NCI-H82 treated with DMSO at 0.1 percent for 48 hours (cell line): ENCODE results near the gene USP37.

ENCODE experiments used
- DNase-seq: peaks from one replicate; lab custom pipeline; 2025; ENCODE audit not compliant: unreplicated experiment; lab: John Stamatoyannopoulos, UW

USP37 gene

GRCh38 chr2:218479595-218479994 lies 88.6 kb downstream of the USP37 start:
- DNase-seq = no peak

- DNase-seq = no peak
Measured at GRCh38 chr2:218478544-218478943, 89.6 kb downstream of the USP37 start.

GRCh38 chr2:218477247-218477646 lies 90.9 kb downstream of the USP37 start:
- no peak for DNase-seq

- no peak for DNase-seq
Measured at GRCh38 chr2:218476676-218477075, 91.5 kb downstream of the USP37 start.

- DNase-seq = no peak
Measured at GRCh38 chr2:218474527-218474926, 93.6 kb downstream of the USP37 start.

- DNase-seq = no peak
Measured at GRCh38 chr2:218472988-218473387, 95.2 kb downstream of the USP37 start.

GRCh38 chr2:218471982-218472381 lies 96.2 kb downstream of the USP37 start:
- DNase-seq = no peak

- DNase-seq = no peak
Measured at GRCh38 chr2:218471036-218471435, 97.1 kb downstream of the USP37 start.

- DNase-seq = no peak
Measured at GRCh38 chr2:218470448-218470847, 97.7 kb downstream of the USP37 start.

GRCh38 chr2:218465987-218466633 lies 102.0 kb downstream of the USP37 start:
- DNase-seq = no peak

- no peak for DNase-seq
Measured at GRCh38 chr2:218458598-218458997, 109.6 kb downstream of the USP37 start.

- DNase-seq = no peak
Measured at GRCh38 chr2:218456849-218457248, 111.3 kb downstream of the USP37 start.

GRCh38 chr2:218452079-218452478 lies 116.1 kb downstream of the USP37 start:
- no peak for DNase-seq

- DNase-seq = no peak
Measured at GRCh38 chr2:218448934-218449333, 119.2 kb downstream of the USP37 start.

GRCh38 chr2:218447072-218447471 lies 121.1 kb downstream of the USP37 start:
- no peak for DNase-seq

GRCh38 chr2:218446547-218446946 lies 121.6 kb downstream of the USP37 start:
- no peak for DNase-seq

- DNase-seq = no peak
Measured at GRCh38 chr2:218445602-218446001, 122.5 kb downstream of the USP37 start.

GRCh38 chr2:218444692-218445357 lies 123.3 kb downstream of the USP37 start:
- no peak for DNase-seq

GRCh38 chr2:218438596-218438995 lies 129.6 kb downstream of the USP37 start:
- no peak for DNase-seq

GRCh38 chr2:218437969-218438368 lies 130.2 kb downstream of the USP37 start:
- DNase-seq = no peak

GRCh38 chr2:218436992-218437391 lies 131.2 kb downstream of the USP37 start:
- no peak for DNase-seq

- no peak for DNase-seq
Measured at GRCh38 chr2:218435003-218435982, 132.9 kb downstream of the USP37 start.
